ENCODE measurements around the gene ZSCAN5A.
"Not testable (repeated sequence)": the region's sequence is repeated elsewhere in the genome, so short reads cannot be mapped to it uniquely, and the experiment has no call there.

The ZSCAN5A gene

DNA sequence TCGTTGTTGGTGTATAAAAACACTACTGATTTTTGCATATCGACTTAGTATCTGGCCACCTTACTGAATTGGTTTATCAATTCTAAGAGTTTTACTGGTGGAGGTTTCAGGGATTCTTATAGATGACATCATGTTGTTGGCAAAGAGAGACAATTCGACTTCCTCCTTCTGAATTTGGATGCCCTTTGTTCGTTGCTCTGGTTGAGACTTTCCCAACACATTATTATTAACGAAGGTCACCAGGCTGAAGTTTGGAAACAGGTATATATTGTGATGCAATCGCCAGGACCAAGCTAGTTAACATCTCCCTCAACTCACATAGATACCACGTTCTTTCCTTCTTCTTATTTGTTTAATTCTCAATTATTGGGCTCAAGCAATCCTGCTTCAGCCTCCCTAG lies 115.0 kb downstream of the ZSCAN5A start:
- DNase-seq, result no peak

DNA sequence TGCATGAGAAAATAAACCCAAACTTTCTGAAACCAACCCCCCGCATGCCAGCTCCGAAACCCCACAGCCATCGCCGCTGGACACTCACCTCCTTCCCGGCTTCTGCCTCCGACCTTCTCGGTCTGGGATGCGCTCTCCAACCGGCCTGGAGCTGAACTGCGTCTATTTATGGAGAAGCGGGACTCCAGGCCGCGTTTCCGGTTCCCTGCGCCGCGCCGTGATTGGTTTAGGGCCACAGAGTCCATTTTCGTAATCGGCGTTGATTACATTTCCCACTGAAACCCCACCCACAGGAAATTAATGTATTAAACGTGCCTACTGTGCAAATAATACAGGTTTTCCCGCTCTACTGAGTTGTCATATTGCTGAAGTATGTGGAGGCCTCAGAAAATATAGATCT lies 117.0 kb downstream of the ZSCAN5A start, which contains the start of gene ZSCAN5B:
Gene ZSCAN5B, minus strand, starts transcription at position 138 of the 400 bp plus-strand sequence. CDS start 4,731 bp downstream, outside the sequence.
- not testable (repeated sequence) for DNase-seq

DNA sequence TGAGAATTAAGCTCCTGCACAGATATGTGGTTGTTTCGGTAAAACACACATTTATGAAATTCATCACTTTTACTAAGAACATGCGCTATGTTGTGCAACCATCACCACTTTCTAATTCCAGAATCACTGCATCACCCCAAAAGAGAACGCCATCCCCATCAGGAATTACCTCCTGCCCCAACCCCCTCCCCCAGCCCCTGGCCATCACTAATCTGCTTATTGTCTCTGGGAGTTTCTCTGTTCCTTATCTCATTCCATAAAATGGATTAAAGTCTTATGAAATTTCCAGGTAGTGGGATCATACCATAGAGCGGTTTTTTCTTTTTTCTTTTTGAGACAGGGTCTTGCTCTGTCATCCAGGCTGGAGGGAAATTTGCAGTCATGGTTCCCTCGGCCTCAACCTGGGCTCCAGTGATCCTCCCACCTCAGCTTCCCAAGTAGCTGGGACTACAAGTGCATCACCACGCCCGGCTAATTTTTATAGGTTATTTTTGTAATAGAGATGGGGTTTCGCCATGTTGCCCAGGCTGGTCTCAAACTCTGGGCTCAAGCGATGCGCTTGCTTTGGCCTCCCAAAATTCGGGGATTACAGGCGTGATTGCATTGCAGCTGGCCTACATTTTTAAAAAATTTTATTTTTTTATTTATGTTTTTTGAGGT lies 120.5 kb downstream of the ZSCAN5A start:
- DNase-seq, result no peak

DNA sequence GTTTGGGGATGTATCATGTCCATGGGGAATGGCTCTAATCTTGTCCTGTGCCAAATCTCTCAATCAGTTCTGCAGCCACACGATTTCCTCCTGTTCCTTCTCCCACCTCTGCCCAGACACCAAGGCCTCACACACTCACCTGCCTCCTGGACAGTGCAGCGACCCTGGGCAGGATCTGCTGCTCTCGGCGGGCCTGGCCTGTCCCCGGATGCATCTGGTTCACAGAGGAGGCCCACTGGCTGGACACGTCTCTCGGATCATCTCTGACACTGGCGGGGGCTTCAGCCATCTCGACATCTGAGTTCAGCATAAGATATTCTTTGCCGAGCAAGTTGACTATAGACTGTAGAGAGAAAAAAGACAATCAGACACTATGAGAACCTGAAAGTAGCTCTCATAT lies 122.9 kb downstream of the ZSCAN5A start:
- no peak for DNase-seq

DNA sequence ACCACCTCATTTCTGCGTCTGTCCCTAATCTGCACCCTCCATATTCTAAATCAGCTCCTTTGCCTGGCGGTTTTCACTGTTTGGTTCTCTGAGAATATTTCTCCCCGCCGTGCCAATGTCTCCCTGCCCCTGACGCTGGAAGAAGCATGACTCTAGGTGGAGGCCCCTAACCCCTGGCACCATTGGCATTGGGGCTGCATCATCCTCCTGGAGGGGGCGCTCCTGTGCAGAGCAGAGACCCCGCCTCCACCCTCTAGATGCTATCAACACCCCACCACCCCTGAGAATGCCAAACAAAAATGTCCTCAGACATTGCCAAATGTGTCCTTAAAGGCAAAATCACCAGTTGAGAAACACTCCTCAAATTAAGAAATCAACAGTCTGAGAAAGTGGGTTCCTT lies 123.5 kb downstream of the ZSCAN5A start:
- no peak for DNase-seq

DNA sequence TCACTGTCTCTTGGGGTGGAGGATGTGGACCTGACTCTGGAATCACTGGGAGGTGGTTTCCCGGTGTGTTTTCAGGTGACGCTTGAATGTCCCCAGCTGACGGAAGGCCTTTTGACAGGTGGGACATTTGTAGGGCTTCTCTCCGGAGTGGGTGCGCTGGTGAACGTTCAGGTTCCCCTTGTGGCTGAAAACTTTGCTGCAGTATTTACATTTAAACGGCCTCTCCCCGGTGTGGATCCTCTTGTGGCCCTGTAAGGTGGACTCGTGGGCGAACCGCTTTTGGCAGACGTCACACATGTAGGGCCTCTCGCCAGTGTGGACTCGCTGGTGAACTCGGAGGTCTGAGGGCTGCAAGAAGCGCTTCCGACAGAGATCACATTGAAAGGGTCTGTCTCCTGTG lies 124.9 kb downstream of the ZSCAN5A start:
- no peak for DNase-seq

DNA sequence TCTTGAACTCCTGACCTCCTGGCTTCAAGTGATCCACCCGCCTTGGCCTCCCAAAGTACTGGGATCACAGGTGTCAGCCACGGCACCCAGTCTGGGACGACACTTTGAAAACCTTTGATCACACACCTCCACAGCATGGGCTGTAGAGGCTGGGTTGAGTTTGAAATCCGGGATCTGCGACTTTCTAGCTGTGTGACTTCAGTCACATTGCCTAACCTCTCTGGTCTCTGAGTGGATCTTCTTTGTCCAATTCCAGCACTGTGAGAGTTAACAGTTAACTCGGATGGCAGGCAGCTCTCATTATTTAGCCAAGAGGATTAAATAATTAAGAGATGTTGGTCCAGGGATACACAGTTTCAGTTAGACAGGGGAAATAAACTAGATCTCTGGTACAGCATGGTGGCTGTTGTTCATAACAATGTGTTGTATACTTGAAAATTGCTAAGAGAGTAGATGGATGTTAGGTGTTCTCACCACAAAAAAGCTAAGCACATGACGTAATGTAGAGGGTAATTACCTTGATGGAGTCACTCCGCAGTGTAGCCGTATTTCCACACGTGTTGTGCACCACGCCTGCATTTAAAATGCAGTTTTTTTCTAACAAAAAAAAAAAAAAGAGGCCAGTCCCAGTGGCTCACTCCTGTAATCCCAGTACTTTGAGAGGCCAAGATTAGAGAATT lies 136.9 kb downstream of the ZSCAN5A start:
- no peak for DNase-seq

DNA sequence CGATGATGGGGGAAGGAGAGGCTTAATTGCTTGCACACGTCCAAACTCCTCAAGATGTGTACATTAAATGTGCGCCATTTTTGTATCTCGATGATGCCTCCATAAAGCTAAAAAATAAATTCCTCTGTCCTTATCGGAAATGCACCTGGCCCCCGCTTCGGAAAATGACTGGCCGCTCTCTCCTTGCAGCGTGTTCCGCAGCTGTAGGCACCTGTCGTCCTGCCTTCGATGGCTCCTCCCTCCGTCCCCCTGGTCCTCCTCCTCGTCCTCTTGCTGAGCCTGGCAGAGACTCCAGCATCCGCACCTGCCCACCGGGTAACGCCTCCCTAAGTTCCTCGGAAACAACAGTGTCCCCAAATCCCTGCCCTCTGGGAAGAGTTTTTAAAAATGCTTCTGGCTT lies 137.8 kb downstream of the ZSCAN5A start:
- no peak for DNase-seq

DNA sequence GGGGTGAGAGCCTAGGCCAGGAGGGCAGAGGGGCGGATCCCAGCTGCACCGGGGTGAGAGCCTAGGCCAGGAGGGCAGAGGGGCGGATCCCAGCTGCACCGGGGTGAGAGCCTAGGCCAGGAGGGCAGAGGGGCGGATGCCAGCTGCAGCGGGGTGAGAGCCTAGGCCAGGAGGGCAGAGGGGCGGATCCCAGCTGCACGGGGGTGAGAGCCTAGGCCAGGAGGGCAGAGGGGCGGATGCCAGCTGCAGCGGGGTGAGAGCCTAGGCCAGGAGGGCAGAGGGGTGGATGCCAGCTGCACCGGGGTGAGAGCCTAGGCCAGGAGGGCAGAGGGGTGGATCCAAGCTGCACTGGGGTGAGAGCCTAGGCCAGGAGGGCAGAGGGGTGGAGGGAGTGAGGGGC lies 138.3 kb downstream of the ZSCAN5A start:
- not testable (repeated sequence) for DNase-seq

DNA sequence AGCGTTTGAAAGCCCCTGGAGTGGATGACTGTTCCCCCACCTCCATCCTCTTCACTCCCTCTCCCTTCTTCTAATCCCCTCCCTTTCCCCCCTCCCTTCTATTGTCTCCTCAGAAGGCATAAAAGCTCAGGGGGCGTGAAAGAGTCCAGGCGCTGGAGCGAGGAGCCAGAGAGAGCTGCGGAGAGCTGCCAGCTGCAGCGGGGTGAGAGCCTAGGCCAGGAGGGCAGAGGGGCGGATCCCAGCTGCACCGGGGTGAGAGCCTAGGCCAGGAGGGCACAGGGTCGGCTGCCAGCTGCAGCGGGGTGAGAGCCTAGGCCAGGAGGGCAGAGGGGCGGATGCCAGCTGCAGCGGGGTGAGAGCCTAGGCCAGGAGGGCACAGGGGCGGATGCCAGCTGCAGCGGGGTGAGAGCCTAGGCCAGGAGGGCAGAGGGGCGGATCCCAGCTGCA lies 138.8 kb downstream of the ZSCAN5A start, which contains the start of gene GALP:
Gene GALP, plus strand, starts transcription at position 148 of the 447 bp plus-strand sequence. CDS start 1,101 bp downstream, outside the sequence.
- DNase-seq, result not testable (repeated sequence)

DNA sequence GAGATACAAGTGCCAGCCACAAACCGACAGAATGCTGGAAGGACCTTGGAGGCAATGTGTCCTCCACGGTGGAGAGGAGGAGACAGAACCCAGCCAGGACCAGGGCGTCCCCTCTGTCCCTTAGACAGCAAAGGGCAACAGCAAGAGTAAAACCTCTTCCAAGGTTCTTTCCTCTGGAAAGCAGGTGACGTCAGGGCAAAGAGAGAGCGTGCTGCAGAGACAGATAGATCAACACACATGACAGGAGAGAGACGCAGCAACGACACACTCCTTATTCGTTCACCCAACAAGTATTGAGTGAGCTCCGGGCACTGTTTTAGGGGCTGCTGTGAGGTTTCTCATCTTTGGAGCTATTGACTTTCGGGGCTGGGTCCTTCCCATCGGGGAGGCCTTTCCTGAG lies 140.1 kb downstream of the ZSCAN5A start:
- no peak for DNase-seq

DNA sequence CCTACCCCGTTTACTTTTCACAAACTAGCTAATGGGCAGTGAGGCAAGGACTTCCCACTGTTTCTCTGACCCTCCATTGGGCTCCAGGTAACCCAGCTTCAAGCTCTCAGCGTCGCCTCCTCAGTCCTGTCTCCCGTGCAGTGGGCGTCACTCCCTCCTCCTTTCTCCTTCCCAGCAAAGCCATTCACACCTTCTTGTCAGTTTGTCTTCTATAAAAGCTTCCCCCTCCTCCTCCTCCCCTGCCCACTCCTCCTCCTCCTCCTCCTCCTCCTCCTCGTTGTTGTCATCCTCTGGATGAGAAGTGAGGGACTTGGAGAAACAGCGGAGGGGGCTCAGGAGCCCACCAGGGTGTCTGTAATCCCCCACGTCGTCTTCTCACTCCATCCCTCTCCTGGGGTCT lies 140.6 kb downstream of the ZSCAN5A start:
- DNase-seq, result no peak

Measured in activated naive CD4-positive, alpha-beta T cell (primary cell).